DOHH2 (cell line): ENCODE measurements around the gene BMP8A.

Experiments used
- H3F3A ChIP-seq: fragments of 200-600 bp; sonication (generic), shearing (Covaris generic); 2 replicates; pipeline ENCODE4 v1.6.0; 2016; ENCODE audit warnings: antibody characterized with exemption, mild to moderate bottlenecking; ENCODE audit not compliant: control insufficient read depth, insufficient read depth
- H3K27ac ChIP-seq: fragments of 200-600 bp; sonication (generic); 2 replicates; pipeline ENCODE4 v1.5.1; 2014; ENCODE audit warnings: low read depth, mild to moderate bottlenecking, low read length, moderate library complexity
- H3K27me3 ChIP-seq: fragments of 200-600 bp; sonication (generic); 2 replicates; pipeline ENCODE4 v1.6.1; 2014; ENCODE audit warnings: mild to moderate bottlenecking, low read length, mixed read lengths; ENCODE audit not compliant: control insufficient read depth
- H3K36me3 ChIP-seq: fragments of 200-600 bp; sonication (generic); 2 replicates; pipeline ENCODE4 v1.6.1; 2014; ENCODE audit warnings: mild to moderate bottlenecking, low read length, moderate library complexity, mixed read lengths; ENCODE audit not compliant: control insufficient read depth
- H3K4me1 ChIP-seq: fragments of 200-600 bp; sonication (generic); 2 replicates; pipeline ENCODE4 v1.6.1; 2014; ENCODE audit warnings: mild to moderate bottlenecking, low read length, mixed read lengths; ENCODE audit not compliant: control insufficient read depth
- H3K4me2 ChIP-seq: fragments of 200-600 bp; sonication (generic); 2 replicates; pipeline ENCODE4 v1.6.0; 2014; ENCODE audit warnings: mild to moderate bottlenecking, low read length, moderate library complexity
- H3K4me3 ChIP-seq: fragments of 200-600 bp; sonication (generic); 2 replicates; pipeline ENCODE4 v1.5.1; 2014; ENCODE audit warnings: mild to moderate bottlenecking, low read length, mixed read lengths
- H3K79me2 ChIP-seq: fragments of 200-600 bp; sonication (generic); 2 replicates; pipeline ENCODE4 v1.6.1; 2014; ENCODE audit warnings: mild to moderate bottlenecking, low read length, mixed read lengths; ENCODE audit not compliant: control insufficient read depth
- H3K9me2 ChIP-seq: fragments of 200-600 bp; sonication (generic); replicated peaks from 2 replicates; pipeline ENCODE4 v1.6.1; 2014; ENCODE audit warnings: mild to moderate bottlenecking, low read length, mixed read lengths; ENCODE audit not compliant: control insufficient read depth
- H3K9me3 ChIP-seq: fragments of 200-600 bp; sonication (generic); 2 replicates; pipeline ENCODE4 v1.6.1; 2014; ENCODE audit warnings: antibody characterized with exemption, low read length, mixed read lengths; ENCODE audit not compliant: control insufficient read depth, insufficient read depth
- H4K20me1 ChIP-seq: fragments of 200-600 bp; sonication (generic); 2 replicates; pipeline ENCODE4 v1.6.0; 2014; ENCODE audit warnings: low read depth, mild to moderate bottlenecking, antibody characterized with exemption, low read length, moderate library complexity; ENCODE audit not compliant: control insufficient read depth, insufficient read depth
- EZH2phosphoT487 ChIP-seq: fragments of 200-600 bp; sonication (generic); IDR thresholded peaks from 2 replicates; pipeline ENCODE4 v1.6.1; 2017; ENCODE audit warnings: borderline replicate concordance, mild to moderate bottlenecking, antibody characterized with exemption, low read length, moderate library complexity, mixed read lengths
- TF ChIP-seq, protein P1 (sequence below): fragments of 200-600 bp; sonication (generic); IDR thresholded peaks from one replicate; pipeline ENCODE4 v1.5.1; 2014; ENCODE audit warnings: antibody characterized with exemption, mild to moderate bottlenecking, low read depth, low read length; ENCODE audit not compliant: poor library complexity, severe bottlenecking

BMP8A gene

DNA sequence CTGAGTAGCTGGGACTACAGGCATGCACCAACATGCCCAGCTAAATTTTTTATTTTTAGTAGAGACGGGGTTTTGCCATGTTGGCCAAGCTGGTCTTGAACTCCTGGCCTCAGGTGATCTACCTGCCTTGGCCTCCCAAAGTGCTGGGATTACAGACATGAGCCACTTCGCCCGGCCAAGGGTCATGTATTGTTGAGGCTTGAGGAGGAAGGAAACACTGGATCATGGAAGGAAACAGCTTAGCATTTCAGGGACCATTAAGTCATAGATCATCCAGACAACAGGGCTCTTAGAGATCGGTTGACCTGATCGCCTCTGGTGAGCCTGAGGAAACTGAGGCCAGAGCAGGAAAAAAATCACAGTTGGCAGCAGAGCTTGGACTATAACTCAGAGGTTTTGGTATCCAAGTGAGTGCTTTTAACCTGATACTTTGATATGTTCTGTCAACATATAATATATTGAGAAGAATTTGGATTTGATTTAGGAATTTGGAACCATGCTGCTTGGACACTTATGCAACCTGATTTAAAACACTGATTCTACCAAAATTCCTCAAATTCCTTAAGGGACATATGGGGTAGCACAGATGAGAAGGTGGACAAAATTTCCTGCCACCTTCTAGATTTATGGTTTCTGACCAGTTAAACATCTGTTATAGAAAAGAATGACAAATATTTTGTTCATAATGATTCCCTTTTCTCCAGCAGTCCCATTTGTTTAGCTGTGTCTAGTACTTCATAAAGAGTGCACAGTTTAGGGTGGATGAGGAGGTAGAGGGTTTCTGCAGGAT, 13.1 kb upstream of the BMP8A start:
- Histone ChIP-seq H3K4me1 (no peaks in the 10 kb centered on the region), H4K20me1 (no peaks in the 10 kb centered on the region), H3K9me3 (no peaks in the 10 kb centered on the region), H3K9me2 (no peaks in the 10 kb centered on the region), H3K79me2 (no peaks in the 10 kb centered on the region), H3K27me3 (no peaks in the 10 kb centered on the region), H3K4me3 (no peak overlapping the region), H3K36me3 (peaks cover 11% of the 10 kb centered on the region), H3K27ac (no peak overlapping the region), H3F3A (no peaks in the 10 kb centered on the region), H3K4me2 (no peak overlapping the region)
- TF ChIP-seq, protein P1, sequence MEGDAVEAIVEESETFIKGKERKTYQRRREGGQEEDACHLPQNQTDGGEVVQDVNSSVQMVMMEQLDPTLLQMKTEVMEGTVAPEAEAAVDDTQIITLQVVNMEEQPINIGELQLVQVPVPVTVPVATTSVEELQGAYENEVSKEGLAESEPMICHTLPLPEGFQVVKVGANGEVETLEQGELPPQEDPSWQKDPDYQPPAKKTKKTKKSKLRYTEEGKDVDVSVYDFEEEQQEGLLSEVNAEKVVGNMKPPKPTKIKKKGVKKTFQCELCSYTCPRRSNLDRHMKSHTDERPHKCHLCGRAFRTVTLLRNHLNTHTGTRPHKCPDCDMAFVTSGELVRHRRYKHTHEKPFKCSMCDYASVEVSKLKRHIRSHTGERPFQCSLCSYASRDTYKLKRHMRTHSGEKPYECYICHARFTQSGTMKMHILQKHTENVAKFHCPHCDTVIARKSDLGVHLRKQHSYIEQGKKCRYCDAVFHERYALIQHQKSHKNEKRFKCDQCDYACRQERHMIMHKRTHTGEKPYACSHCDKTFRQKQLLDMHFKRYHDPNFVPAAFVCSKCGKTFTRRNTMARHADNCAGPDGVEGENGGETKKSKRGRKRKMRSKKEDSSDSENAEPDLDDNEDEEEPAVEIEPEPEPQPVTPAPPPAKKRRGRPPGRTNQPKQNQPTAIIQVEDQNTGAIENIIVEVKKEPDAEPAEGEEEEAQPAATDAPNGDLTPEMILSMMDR = no peak
- TF ChIP-seq EZH2phosphoT487 = no peak

DNA sequence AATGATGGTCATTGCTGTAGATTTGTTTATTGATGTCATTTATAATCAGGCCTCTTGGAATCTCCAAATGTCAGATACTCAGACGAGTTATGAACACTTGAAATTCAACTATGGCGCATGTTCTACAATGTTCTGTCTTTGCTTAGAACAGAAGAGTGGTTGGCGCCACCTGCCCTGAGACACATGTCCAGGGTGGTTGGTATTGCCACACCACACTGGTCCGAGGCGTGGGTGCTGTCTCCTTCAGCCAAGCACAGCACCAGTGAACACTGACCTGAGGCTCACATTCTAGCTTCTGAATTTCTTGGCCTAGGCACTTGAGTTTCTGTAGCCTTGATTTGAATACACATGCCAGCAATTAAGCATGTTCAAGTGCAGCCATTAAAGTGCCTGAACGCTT, 10.1 kb upstream of the BMP8A start:
- Histone ChIP-seq H3F3A (no peaks in the 10 kb centered on the region; the same call in 1 of the 2 replicates), H3K9me2 (no peaks in the 10 kb centered on the region), H3K27ac (no peak overlapping the region), H3K4me2 (no peak overlapping the region), H3K79me2 (no peaks in the 10 kb centered on the region), H3K9me3 (no peaks in the 10 kb centered on the region), H3K27me3 (no peaks in the 10 kb centered on the region), H3K36me3 (peaks cover 21% of the 10 kb centered on the region), H3K4me1 (no peaks in the 10 kb centered on the region), H4K20me1 (no peaks in the 10 kb centered on the region), H3K4me3 (no peak overlapping the region)
- TF ChIP-seq EZH2phosphoT487 = no peak
- TF ChIP-seq, protein P1 = no peak

DNA sequence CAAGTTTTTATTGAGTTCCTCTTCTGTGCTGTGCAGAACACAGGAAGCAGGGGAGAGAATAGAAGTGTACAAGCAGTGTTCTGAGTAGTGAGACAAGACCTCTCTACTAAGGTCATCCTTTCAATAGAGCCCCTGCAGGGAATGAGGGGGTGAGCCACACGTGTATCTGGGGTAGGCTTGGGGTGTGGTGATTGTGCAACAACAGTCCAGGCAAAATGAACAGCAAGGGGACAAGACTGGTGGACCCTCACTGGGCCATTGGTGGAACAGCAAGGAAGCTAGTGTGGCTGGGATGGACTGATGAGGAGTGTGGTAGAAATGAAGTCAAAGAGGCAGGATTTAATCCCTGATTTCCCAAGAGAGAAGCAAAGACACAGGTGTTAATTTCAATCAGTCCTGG, 8.2 kb upstream of the BMP8A start:
- H3K4me2 ChIP-seq = no peak overlapping the region
- H3F3A ChIP-seq = no peaks in the 10 kb centered on the region; the same call in 1 of the 2 replicates
- no peaks in the 10 kb centered on the region for H3K27me3 ChIP-seq
- no peaks in the 10 kb centered on the region for H3K4me1 ChIP-seq
- no peaks in the 10 kb centered on the region for H3K9me3 ChIP-seq
- no peaks in the 10 kb centered on the region for H3K79me2 ChIP-seq
- H3K36me3 ChIP-seq = peaks cover 21% of the 10 kb centered on the region
- no peak overlapping the region for H3K4me3 ChIP-seq
- no peaks in the 10 kb centered on the region for H3K9me2 ChIP-seq
- TF ChIP-seq, protein P1 = no peak
- no peaks in the 10 kb centered on the region for H4K20me1 ChIP-seq
- no peak overlapping the region for H3K27ac ChIP-seq
